IPS DF 6.9 (cell line): Measurements from ENCODE around the gene DBH.

Source experiments
- DNase-seq: peaks from one replicate; pipeline ENCODE4 v3.0.0-alpha.2; 2013; ENCODE audit warnings: low read depth, low spot score
- H3K27ac ChIP-seq: one replicate; pipeline ENCODE4 v1.5.1; 2013; ENCODE audit warnings: low read length, control low read depth
- H3K27me3 ChIP-seq: 2 replicates; pipeline ENCODE4 v1.6.1; 2013; ENCODE audit warnings: mild to moderate bottlenecking, low read length; ENCODE audit not compliant: control insufficient read depth, insufficient read depth
- H3K36me3 ChIP-seq: 2 replicates; pipeline ENCODE4 v1.6.1; 2013; ENCODE audit warnings: low read length; ENCODE audit not compliant: control insufficient read depth, insufficient read depth
- H3K4me1 ChIP-seq: 2 replicates; pipeline ENCODE4 v1.6.1; 2013; ENCODE audit warnings: low read length; ENCODE audit not compliant: control insufficient read depth, insufficient read depth
- H3K4me3 ChIP-seq: 2 replicates; pipeline ENCODE4 v1.5.1; 2013; ENCODE audit warnings: mild to moderate bottlenecking, low read length
- H3K9me3 ChIP-seq: 2 replicates; pipeline ENCODE4 v1.6.1; 2013; ENCODE audit warnings: low read length, inconsistent platforms; ENCODE audit not compliant: control insufficient read depth, insufficient read depth
- WGBS: extraction: QIAGEN DNeasy Blood & Tissue Kit; methylation state at CpG from one replicate; pipeline ENCODE4 v1.1.7; 2013; ENCODE audit warnings: mixed read lengths, missing lambda C conversion rate; ENCODE audit not compliant: insufficient read length, insufficient coverage; 5-methylcytosine and 5-hydroxymethylcytosine counted together

Gene DBH

GRCh38 chr9:133635533-133636531 is at the start of gene DBH:
Gene DBH (plus strand): TSS chr9:133636363. CDS start chr9:133636372, 9 bp downstream.
- H3K4me3 ChIP-seq: no peak within 1 kb of the TSS
- H3K27me3 ChIP-seq: no peaks in the 10 kb centered on the region
- H3K4me1 ChIP-seq: peaks cover 9% of the 10 kb centered on the region
- H3K9me3 ChIP-seq: no peaks in the 10 kb centered on the region
- no peak within 1 kb of the TSS for H3K27ac ChIP-seq
- no CpG with 5 or more reads among the region's 24 CpGs for WGBS
- no peaks in the 10 kb centered on the region for H3K36me3 ChIP-seq
- DNase-seq: no peak

GRCh38 chr9:133587051-133587450 is 49.1 kb upstream of the DBH start:
- H3K9me3 ChIP-seq: no peaks in the 10 kb centered on the region
- H3K4me3 ChIP-seq: no peak overlapping the region
- H3K36me3 ChIP-seq: no peaks in the 10 kb centered on the region
- H3K4me1 ChIP-seq: peaks cover 11% of the 10 kb centered on the region
- whole genome bisulfite sequencing: no CpG with 5 or more reads among the region's 8 CpGs
- no peak for DNase-seq
- no peak overlapping the region for H3K27ac ChIP-seq
- H3K27me3 ChIP-seq: no peaks in the 10 kb centered on the region

- Histone ChIP-seq H3K27me3 (no peaks in the 10 kb centered on the region), H3K27ac (no peak overlapping the region), H3K36me3 (no peaks in the 10 kb centered on the region), H3K4me3 (no peak overlapping the region), H3K4me1 (peaks cover 11% of the 10 kb centered on the region), H3K9me3 (no peaks in the 10 kb centered on the region)
- no peak for DNase-seq
- no CpG with 5 or more reads among the region's 6 CpGs for WGBS
Measured at GRCh38 chr9:133587466-133587865, 48.7 kb upstream of the DBH start.

- Histone ChIP-seq H3K4me1 (peaks cover 8% of the 10 kb centered on the region), H3K4me3 (no peak overlapping the region), H3K27me3 (no peaks in the 10 kb centered on the region), H3K36me3 (no peaks in the 10 kb centered on the region), H3K9me3 (no peaks in the 10 kb centered on the region), H3K27ac (no peak overlapping the region)
- WGBS: no CpG with 5 or more reads among the region's 19 CpGs
- no peak for DNase-seq
Measured at GRCh38 chr9:133589454-133590227, 46.5 kb upstream of the DBH start.

GRCh38 chr9:133590231-133590855 is 45.8 kb upstream of the DBH start:
- Histone ChIP-seq H3K9me3 (no peaks in the 10 kb centered on the region), H3K4me3 (no peak overlapping the region), H3K27me3 (no peaks in the 10 kb centered on the region), H3K27ac (no peak overlapping the region), H3K36me3 (no peaks in the 10 kb centered on the region), H3K4me1 (peaks cover 4% of the 10 kb centered on the region)
- DNase-seq: no peak
- WGBS: no CpG with 5 or more reads among the region's 20 CpGs

- H3K4me1 ChIP-seq: 0 out of 2 replicates have a peak, but pooled peaks cover 2% of the 10 kb centered on the region
- no peak overlapping the region for H3K4me3 ChIP-seq
- H3K27ac ChIP-seq: no peak overlapping the region
- H3K36me3 ChIP-seq: no peaks in the 10 kb centered on the region
- no peak for DNase-seq
- no CpG with 5 or more reads among the region's 17 CpGs for WGBS
- H3K9me3 ChIP-seq: no peaks in the 10 kb centered on the region
- H3K27me3 ChIP-seq: no peaks in the 10 kb centered on the region
Measured at GRCh38 chr9:133591116-133591910, 44.9 kb upstream of the DBH start.

GRCh38 chr9:133591985-133592384 is 44.2 kb upstream of the DBH start:
- H3K27me3 ChIP-seq: no peaks in the 10 kb centered on the region
- DNase-seq: no peak
- no peak overlapping the region for H3K4me3 ChIP-seq
- no peak overlapping the region for H3K27ac ChIP-seq
- H3K4me1 ChIP-seq: 0 out of 2 replicates have a peak, but pooled peaks cover 2% of the 10 kb centered on the region
- no peaks in the 10 kb centered on the region for H3K36me3 ChIP-seq
- H3K9me3 ChIP-seq: no peaks in the 10 kb centered on the region
- WGBS: no CpG with 5 or more reads among the region's 10 CpGs

- Histone ChIP-seq H3K27me3 (no peaks in the 10 kb centered on the region), H3K4me3 (no peak overlapping the region), H3K4me1 (0 out of 2 replicates have a peak, but pooled peaks cover 2% of the 10 kb centered on the region), H3K36me3 (no peaks in the 10 kb centered on the region), H3K9me3 (no peaks in the 10 kb centered on the region), H3K27ac (no peak overlapping the region)
- WGBS: no CpG with 5 or more reads among the region's 17 CpGs
- no peak for DNase-seq
Measured at GRCh38 chr9:133592731-133593409, 43.3 kb upstream of the DBH start.

GRCh38 chr9:133593587-133594253 is 42.4 kb upstream of the DBH start:
- Histone ChIP-seq H3K4me3 (no peak overlapping the region), H3K27me3 (no peaks in the 10 kb centered on the region), H3K36me3 (no peaks in the 10 kb centered on the region), H3K27ac (no peak overlapping the region), H3K9me3 (no peaks in the 10 kb centered on the region), H3K4me1 (0 out of 2 replicates have a peak, but pooled peaks cover 2% of the 10 kb centered on the region)
- no CpG with 5 or more reads among the region's 15 CpGs for WGBS
- no peak for DNase-seq
